Mesenchymal stem cell (in vitro differentiated cells and primary cell): Measurements from ENCODE around the gene ADAP2.
"Not testable (repeated sequence)": the region's sequence is repeated elsewhere in the genome, so short reads cannot be mapped to it uniquely, and the experiment has no call there.

Source experiments
- DNase-seq: peaks from one replicate; pipeline ENCODE4 v3.0.0-alpha.2; 2013
- H2AFZ ChIP-seq: one replicate; pipeline ENCODE4 v1.6.1; 2013; ENCODE audit warnings: low read depth, mild to moderate bottlenecking, control low read depth, inconsistent platforms, low read length, moderate library complexity
- H2AK5ac ChIP-seq: 2 replicates; pipeline ENCODE4 v1.6.1; 2013; ENCODE audit warnings: low read length, moderate library complexity, mild to moderate bottlenecking, inconsistent platforms; ENCODE audit not compliant: severe bottlenecking
- H2BK120ac ChIP-seq: one replicate; pipeline ENCODE4 v1.6.1; 2013; ENCODE audit warnings: low read depth, mild to moderate bottlenecking, inconsistent platforms, low read length, moderate library complexity
- H2BK12ac ChIP-seq, 2 experiments: one replicate each; pipeline ENCODE4 v1.6.1; 2013; ENCODE audit warnings: inconsistent platforms in 2 of 2, low read length in 2 of 2, mild to moderate bottlenecking in 2 of 2, moderate library complexity in 2 of 2, control low read depth in 1 of 2
- H2BK15ac ChIP-seq: one replicate; pipeline ENCODE4 v1.6.1; 2013; ENCODE audit warnings: mild to moderate bottlenecking, low read depth, inconsistent platforms; ENCODE audit not compliant: poor library complexity, severe bottlenecking
- H2BK5ac ChIP-seq: 2 replicates; pipeline ENCODE4 v1.6.1; 2013; ENCODE audit warnings: low read depth, mild to moderate bottlenecking, low read length, control low read depth, inconsistent platforms; ENCODE audit not compliant: poor library complexity, severe bottlenecking
- H3K14ac ChIP-seq, 2 experiments: one replicate each; pipeline ENCODE4 v1.6.1; 2013; ENCODE audit warnings: inconsistent platforms in 2 of 2, low read length in 2 of 2, control low read depth in 1 of 2, mild to moderate bottlenecking in 1 of 2, moderate library complexity in 1 of 2
- H3K18ac ChIP-seq, 2 experiments: one replicate each; pipeline ENCODE4 v1.6.1; 2013; ENCODE audit warnings: inconsistent platforms in 2 of 2, low read length in 2 of 2, control low read depth in 1 of 2, low read depth in 1 of 2, mild to moderate bottlenecking in 1 of 2
- H3K23ac ChIP-seq, 2 experiments: one replicate each; pipeline ENCODE4 v1.6.1; 2013; ENCODE audit warnings: inconsistent platforms in 2 of 2, low read length in 2 of 2, mild to moderate bottlenecking in 2 of 2, moderate library complexity in 2 of 2, control low read depth in 1 of 2
- H3K27ac ChIP-seq: 2 replicates; pipeline ENCODE4 v1.5.1; 2013; ENCODE audit warnings: mild to moderate bottlenecking, moderate library complexity, low read length, control low read depth, inconsistent platforms; ENCODE audit not compliant: poor library complexity, severe bottlenecking
- H3K27me3 ChIP-seq, 2 experiments: 2 replicates each; pipeline versions ENCODE4 v1.6.1 to v1.7.0; 2013; ENCODE audit warnings: low read length in 2 of 2, mild to moderate bottlenecking in 2 of 2, moderate library complexity in 2 of 2, control low read depth in 1 of 2, inconsistent platforms in 1 of 2; ENCODE audit not compliant: control insufficient read depth in 1 of 2, insufficient read depth in 1 of 2
- H3K36me3 ChIP-seq, 2 experiments: 2 replicates each; pipeline versions ENCODE4 v1.6.1 to v1.7.0; 2013; ENCODE audit warnings: low read length in 2 of 2, control low read depth in 1 of 2, inconsistent platforms in 1 of 2, low read depth in 1 of 2, mild to moderate bottlenecking in 1 of 2; ENCODE audit not compliant: insufficient read depth in 2 of 2, control insufficient read depth in 1 of 2
- H3K4ac ChIP-seq, 2 experiments: one replicate each; pipeline ENCODE4 v1.6.1; 2013; ENCODE audit warnings: inconsistent platforms in 2 of 2, low read length in 2 of 2, mild to moderate bottlenecking in 2 of 2, moderate library complexity in 2 of 2, control low read depth in 1 of 2, low read depth in 1 of 2
- H3K4me1 ChIP-seq: 2 replicates; pipeline ENCODE4 v1.6.1; 2013; ENCODE audit warnings: low read depth, low read length, control low read depth; ENCODE audit not compliant: control insufficient read depth, insufficient read depth
- H3K4me2 ChIP-seq: 2 replicates; pipeline ENCODE4 v1.6.1; 2013; ENCODE audit warnings: low read length, mild to moderate bottlenecking, inconsistent platforms; ENCODE audit not compliant: poor library complexity, severe bottlenecking
- H3K4me3 ChIP-seq, 2 experiments: 2 replicates each; pipeline versions ENCODE4 v1.5.1 to v1.7.0; 2013; ENCODE audit warnings: low read length in 2 of 2, mild to moderate bottlenecking in 2 of 2, control low read depth in 1 of 2, low read depth in 1 of 2; ENCODE audit not compliant: insufficient read depth in 1 of 2
- H3K79me1 ChIP-seq: replicated peaks from 2 replicates; pipeline ENCODE4 v1.6.1; 2013; ENCODE audit warnings: mild to moderate bottlenecking, control low read depth, low read length, inconsistent platforms; ENCODE audit not compliant: poor library complexity, severe bottlenecking
- H3K9ac ChIP-seq: 2 replicates; pipeline ENCODE4 v1.7.0; 2013; ENCODE audit warnings: mild to moderate bottlenecking, low read length, moderate library complexity
- H3K9me3 ChIP-seq: 2 replicates; pipeline ENCODE4 v1.7.0; 2013; ENCODE audit warnings: mild to moderate bottlenecking, low read length; ENCODE audit not compliant: control insufficient read depth
- H4K8ac ChIP-seq: one replicate; pipeline ENCODE4 v1.6.1; 2013; ENCODE audit warnings: inconsistent platforms, mild to moderate bottlenecking, low read length, moderate library complexity
- H4K91ac ChIP-seq: one replicate; pipeline ENCODE4 v1.6.1; 2013; ENCODE audit warnings: mild to moderate bottlenecking, low read length, inconsistent platforms
- WGBS: methylation state at CpG from one replicate; pipeline ENCODE4 v1.1.7; 2013; ENCODE audit warnings: mixed read lengths; 5-methylcytosine and 5-hydroxymethylcytosine counted together

Gene ADAP2

DNA sequence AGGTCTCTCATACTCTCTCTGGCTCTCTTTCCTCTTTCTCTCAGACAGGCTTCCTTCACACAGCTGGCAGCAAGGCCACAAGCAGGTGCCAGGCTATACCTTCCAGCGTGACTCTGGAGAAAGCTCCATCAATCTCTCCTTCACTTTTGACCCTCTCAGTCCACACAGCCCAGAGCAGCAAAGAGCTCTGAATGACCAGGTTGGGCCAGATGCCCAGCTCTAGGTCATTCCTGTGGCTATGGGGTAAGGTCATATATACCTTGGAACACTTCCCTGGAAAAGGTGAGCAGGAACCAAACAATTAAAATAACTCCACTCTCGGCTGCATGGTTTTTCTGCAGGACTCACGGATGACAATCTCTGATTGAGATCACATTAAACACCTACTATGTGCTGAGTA is 8.8 kb downstream of the ADAP2 start:
- Histone ChIP-seq H3K4ac (no peak overlapping the region), H3K14ac (no peak overlapping the region), H2BK120ac (no peak overlapping the region), H2AFZ (no peak overlapping the region), H2BK12ac (no peak overlapping the region), H3K27me3 (peaks cover 0 to 18% of the 10 kb centered on the region in 2 experiments), H3K4me2 (no peak overlapping the region), H3K9me3 (no peaks in the 10 kb centered on the region), H3K4me3 (no peak overlapping the region), H3K4me1 (peaks cover 4% of the 10 kb centered on the region), H2AK5ac (no peak overlapping the region), H2BK5ac (no peak overlapping the region), H3K36me3 (peaks cover 0 to under 1% of the 10 kb centered on the region in 2 experiments), H4K8ac (no peak overlapping the region), H3K23ac (no peak overlapping the region), H3K18ac (no peak overlapping the region), H2BK15ac (no peak overlapping the region), H4K91ac (no peak overlapping the region), H3K27ac (no peak overlapping the region), H3K9ac (no peak overlapping the region), H3K79me1 (no peaks in the 10 kb centered on the region)
- 100% methylated on average over 3 of the region's 3 CpGs for WGBS
- DNase-seq: no peak

DNA sequence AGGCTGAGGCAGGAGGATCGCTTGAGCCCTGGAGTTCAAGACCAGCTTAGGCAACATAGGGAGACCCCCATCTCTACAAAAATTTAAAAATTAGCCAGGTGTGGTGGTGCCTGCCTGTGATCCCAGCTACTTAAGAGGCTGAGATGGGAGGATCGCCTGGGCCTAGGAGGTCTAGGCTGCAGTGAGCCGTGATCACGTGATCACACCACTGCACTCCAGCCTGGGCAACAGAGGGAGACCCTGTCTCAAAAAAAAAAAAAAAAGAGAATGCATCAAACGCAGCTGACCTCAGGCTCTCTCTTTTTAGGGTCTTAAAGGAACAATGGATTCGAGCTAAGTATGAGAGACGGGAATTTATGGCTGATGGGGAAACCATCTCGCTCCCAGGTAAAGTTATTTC is 9.8 kb downstream of the ADAP2 start:
- H4K8ac ChIP-seq, H3K4me1 ChIP-seq, H3K9me3 ChIP-seq, H3K18ac ChIP-seq, H3K4me3 ChIP-seq, DNase-seq, H3K4ac ChIP-seq, H2BK120ac ChIP-seq, H2AK5ac ChIP-seq, H3K27ac ChIP-seq, H3K23ac ChIP-seq, H3K36me3 ChIP-seq, H2BK5ac ChIP-seq, H3K14ac ChIP-seq, H3K4me2 ChIP-seq, H4K91ac ChIP-seq, H2BK15ac ChIP-seq, H3K79me1 ChIP-seq, H3K9ac ChIP-seq, H2BK12ac ChIP-seq, H2AFZ ChIP-seq: not testable (repeated sequence)
- WGBS: 99% methylated on average over 7 of the region's 8 CpGs
- peaks cover 0 to 15% of the 10 kb centered on the region in 2 experiments for H3K27me3 ChIP-seq

DNA sequence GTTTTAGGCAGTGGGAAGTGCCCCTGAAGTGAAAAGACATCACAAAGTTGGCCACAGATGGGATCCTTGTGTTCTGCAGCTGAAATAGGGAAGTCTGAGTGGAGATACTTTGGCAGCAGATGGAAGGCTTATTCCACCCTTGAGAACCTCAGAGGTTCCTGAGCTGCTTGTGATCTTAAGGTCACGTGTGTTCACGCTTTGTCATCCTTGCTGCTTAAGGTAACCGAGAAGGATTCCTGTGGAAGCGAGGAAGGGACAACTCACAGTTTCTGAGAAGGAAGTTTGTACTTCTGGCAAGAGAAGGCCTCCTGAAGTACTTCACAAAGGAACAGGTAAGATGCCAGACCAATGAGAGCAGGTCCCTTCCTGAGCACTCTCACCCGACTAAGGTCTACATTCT is 12.2 kb downstream of the ADAP2 start:
- Histone ChIP-seq H3K4me1 (no peaks in the 10 kb centered on the region), H2BK5ac (no peak overlapping the region), H3K27me3 (peaks cover 0 to 15% of the 10 kb centered on the region in 2 experiments), H3K9ac (no peak overlapping the region), H2BK120ac (no peak overlapping the region), H3K79me1 (no peaks in the 10 kb centered on the region), H3K14ac (no peak overlapping the region), H4K91ac (no peak overlapping the region), H2BK12ac (no peak overlapping the region), H3K4me2 (no peak overlapping the region), H3K4ac (no peak overlapping the region), H2AFZ (no peak overlapping the region), H3K27ac (no peak overlapping the region), H3K36me3 (peaks cover 0 to 3% of the 10 kb centered on the region in 2 experiments), H3K18ac (no peak overlapping the region), H2AK5ac (no peak overlapping the region), H3K23ac (no peak overlapping the region), H3K4me3 (no peak overlapping the region), H2BK15ac (no peak overlapping the region), H4K8ac (no peak overlapping the region), H3K9me3 (no peaks in the 10 kb centered on the region)
- DNase-seq: no peak
- WGBS: 95% methylated on average over 5 of the region's 5 CpGs

DNA sequence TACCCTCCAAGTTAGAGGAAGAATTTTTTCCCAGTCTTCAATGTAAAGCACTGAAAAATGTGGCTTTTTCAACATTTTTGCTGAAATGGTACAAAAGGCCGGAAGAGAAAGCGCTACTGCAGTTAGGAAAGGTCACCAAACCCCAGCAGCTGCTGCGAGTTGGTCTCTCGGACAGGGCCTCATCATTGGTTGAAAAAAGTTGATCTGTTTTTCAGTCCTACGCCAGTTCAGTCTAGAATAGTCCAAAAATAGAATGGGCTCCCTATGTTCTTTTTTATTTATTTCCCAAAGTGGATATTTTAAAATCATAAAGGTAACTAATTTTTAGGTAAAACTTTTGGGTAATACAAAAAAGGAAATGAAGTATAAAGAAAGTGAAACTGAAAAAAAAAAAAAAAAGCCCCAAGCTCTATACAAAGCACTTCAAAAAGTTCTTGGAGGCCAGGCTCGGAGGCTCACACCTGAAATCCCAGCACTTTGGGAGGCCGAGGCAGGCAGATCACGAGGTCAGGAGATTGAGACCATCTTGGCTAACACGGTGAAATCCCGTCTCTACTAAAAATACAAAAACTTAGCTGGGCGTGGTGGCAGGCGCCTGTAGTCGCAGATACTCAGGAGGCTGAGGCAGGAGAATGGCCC is 17.4 kb downstream of the ADAP2 start:
- DNase-seq: no peak
- no peaks in the 10 kb centered on the region for H3K9me3 ChIP-seq
- H3K79me1 ChIP-seq: no peaks in the 10 kb centered on the region
- no peak overlapping the region for H4K8ac ChIP-seq
- no peak overlapping the region for H2BK15ac ChIP-seq
- H2BK12ac ChIP-seq: no peak overlapping the region
- no peak overlapping the region for H3K23ac ChIP-seq
- no peak overlapping the region for H2BK120ac ChIP-seq
- H3K9ac ChIP-seq: no peak overlapping the region
- no peak overlapping the region for H2AK5ac ChIP-seq
- no peak overlapping the region for H2BK5ac ChIP-seq
- H3K18ac ChIP-seq: no peak overlapping the region
- no peaks in the 10 kb centered on the region for H3K27me3 ChIP-seq
- H4K91ac ChIP-seq: no peak overlapping the region
- no peak overlapping the region for H3K27ac ChIP-seq
- no peak overlapping the region for H3K4me3 ChIP-seq
- no peak overlapping the region for H3K4ac ChIP-seq
- no peak overlapping the region for H3K4me2 ChIP-seq
- no peak overlapping the region for H3K14ac ChIP-seq
- H3K36me3 ChIP-seq: peaks cover 0 to 5% of the 10 kb centered on the region in 2 experiments
- WGBS: 95% methylated on average over 12 of the region's 13 CpGs
- no peak overlapping the region for H2AFZ ChIP-seq
- no peaks in the 10 kb centered on the region for H3K4me1 ChIP-seq
